Measurements from ENCODE around the gene CD226.

Gene CD226

DNA sequence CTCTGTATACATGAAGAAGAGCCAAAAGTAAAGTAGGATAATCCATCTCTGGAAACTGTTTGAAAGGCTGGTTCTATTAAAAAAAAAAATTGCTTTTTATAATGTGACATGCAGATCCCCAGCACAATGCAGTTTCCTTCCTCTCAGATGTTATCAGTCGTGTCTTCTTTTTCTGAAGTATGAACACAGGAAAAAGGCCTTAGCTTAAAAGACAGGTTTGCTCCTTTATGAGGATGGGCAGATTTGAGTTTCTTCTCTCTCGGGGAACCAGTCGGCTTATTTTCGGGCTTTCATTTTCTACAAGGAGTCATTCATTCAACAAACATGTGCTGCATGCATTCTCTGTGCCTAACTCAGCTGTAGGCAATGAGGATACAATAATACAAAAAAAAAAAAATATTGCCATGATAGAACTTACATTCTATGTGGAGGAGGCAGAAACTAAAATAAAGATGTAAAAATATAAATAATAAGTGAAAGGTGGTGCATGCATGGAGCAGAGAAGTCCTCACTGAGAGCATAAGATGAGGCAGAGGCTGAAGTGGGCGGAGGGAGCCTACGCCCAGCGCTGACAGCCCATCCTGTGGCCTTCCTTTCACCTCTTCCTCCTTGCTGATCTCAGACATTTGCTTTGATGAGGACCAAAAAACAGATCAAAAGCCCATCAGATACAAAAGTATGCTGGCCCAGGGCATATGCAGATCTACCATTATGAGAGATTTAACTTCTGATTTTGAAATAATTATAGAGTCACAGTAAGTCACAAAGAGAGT is at the start of gene CD226:
Gene CD226, minus strand, starts transcription at position 513 of the 773 bp plus-strand sequence. Its CDS starts 467 bp downstream, at position 46.
- Histone ChIP-seq H3K4me1 (ENCODE audit: insufficient read depth, insufficient read length) (no peaks in the 10 kb centered on the region), H3K9me3 (ENCODE audit: insufficient read depth, low read length) (no peaks in the 10 kb centered on the region), H3K9ac (ENCODE audit: insufficient read length, low read depth) (no peak within 1 kb of the TSS), H3K36me3 (ENCODE audit: insufficient read depth, insufficient read length, low read length) (no peaks in the 10 kb centered on the region), H3K4me3 (ENCODE audit: insufficient read length, low read depth) (no peak within 1 kb of the TSS), H3K27me3 (ENCODE audit: insufficient read depth, insufficient read length) (no peaks in the 10 kb centered on the region)
- no peak for DNase-seq (ENCODE audit: low read depth, low spot score)
- TF ChIP-seq YY1 (IDR thresholded peaks at IDR 0.05; ENCODE audit: insufficient read depth, insufficient read length) (no peak), ZNF274 (IDR thresholded peaks at IDR 0.05; ENCODE audit: low read depth, low read length) (no peak)

DNA sequence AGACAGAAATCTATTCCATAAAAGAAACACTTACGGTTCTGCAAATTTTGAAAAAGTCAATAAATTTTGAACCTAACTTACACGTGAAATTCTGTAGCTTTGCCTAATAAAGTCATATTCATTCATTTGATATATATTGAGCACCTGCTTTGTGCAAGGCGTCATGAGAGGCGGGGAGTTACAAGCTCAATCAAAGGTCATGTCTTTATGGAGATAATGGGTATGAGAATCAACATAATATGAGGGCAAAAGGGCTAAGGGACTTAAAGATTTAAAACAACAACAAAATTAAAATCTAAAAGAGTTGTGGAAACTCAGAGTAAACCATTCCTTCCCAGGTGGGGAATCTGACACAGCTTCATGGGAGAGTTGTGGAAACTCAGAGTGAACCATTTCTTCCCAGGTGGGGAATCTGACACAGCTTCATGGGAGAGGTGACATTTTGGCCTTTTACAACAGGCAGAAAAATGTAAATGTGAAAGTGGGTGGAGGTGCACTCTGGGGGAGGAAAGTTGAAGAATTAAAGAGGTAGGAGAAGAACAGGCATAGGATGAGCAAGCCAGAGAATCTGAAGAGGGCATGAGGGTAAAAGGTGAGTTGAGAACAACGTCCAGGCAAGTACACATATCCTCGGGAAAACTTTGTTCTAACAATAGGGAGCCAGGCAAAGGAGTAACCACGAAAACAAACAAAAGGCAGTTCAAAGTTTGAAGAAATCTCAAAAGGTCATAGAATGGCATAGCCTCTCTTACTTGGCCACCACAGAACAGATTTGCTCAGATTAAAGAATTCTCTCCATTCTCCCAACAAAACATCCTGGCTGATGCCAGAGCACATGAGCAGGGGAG is 49.5 kb upstream of the CD226 start:
- TF ChIP-seq ZNF274 (IDR thresholded peaks at IDR 0.05; ENCODE audit: low read depth, low read length) = no peak
- TF ChIP-seq SUZ12 (IDR thresholded peaks at IDR 0.05; ENCODE audit: extremely low read depth, insufficient read depth, insufficient read length) = no peak
- TF ChIP-seq YY1 (IDR thresholded peaks at IDR 0.05; ENCODE audit: insufficient read depth, insufficient read length) = no peak
- Histone ChIP-seq H3K9ac (ENCODE audit: insufficient read length, low read depth) (no peak overlapping the region), H3K4me1 (ENCODE audit: insufficient read depth, insufficient read length) (no peaks in the 10 kb centered on the region), H3K4me3 (ENCODE audit: insufficient read length, low read depth) (no peak overlapping the region), H3K9me3 (ENCODE audit: insufficient read depth, low read length) (no peaks in the 10 kb centered on the region), H3K36me3 (ENCODE audit: insufficient read depth, insufficient read length, low read length) (peaks cover 5% of the 10 kb centered on the region), H3K27me3 (ENCODE audit: insufficient read depth, insufficient read length) (no peaks in the 10 kb centered on the region)
- no peak for DNase-seq (ENCODE audit: low read depth, low spot score)

GRCh38 chr18:69996417-69996816 is 48.7 kb upstream of the CD226 start:
- Histone ChIP-seq H3K27me3 (ENCODE audit: insufficient read depth, insufficient read length) (no peaks in the 10 kb centered on the region), H3K4me1 (ENCODE audit: insufficient read depth, insufficient read length) (no peaks in the 10 kb centered on the region), H3K9me3 (ENCODE audit: insufficient read depth, low read length) (no peaks in the 10 kb centered on the region), H3K4me3 (ENCODE audit: insufficient read length, low read depth) (no peak overlapping the region), H3K36me3 (ENCODE audit: insufficient read depth, insufficient read length, low read length) (peaks cover under 1% of the 10 kb centered on the region), H3K9ac (ENCODE audit: insufficient read length, low read depth) (no peak overlapping the region)
- no peak for DNase-seq (ENCODE audit: low read depth, low spot score)
- no peak for TF ChIP-seq YY1 (IDR thresholded peaks at IDR 0.05; ENCODE audit: insufficient read depth, insufficient read length)
- TF ChIP-seq SUZ12 (IDR thresholded peaks at IDR 0.05; ENCODE audit: extremely low read depth, insufficient read depth, insufficient read length) = no peak
- TF ChIP-seq ZNF274 (IDR thresholded peaks at IDR 0.05; ENCODE audit: low read depth, low read length) = no peak

- H3K27me3 ChIP-seq (ENCODE audit: insufficient read depth, insufficient read length) = no peaks in the 10 kb centered on the region
- no peaks in the 10 kb centered on the region for H3K36me3 ChIP-seq (ENCODE audit: insufficient read depth, insufficient read length, low read length)
- no peaks in the 10 kb centered on the region for H3K9me3 ChIP-seq (ENCODE audit: insufficient read depth, low read length)
- H3K4me1 ChIP-seq (ENCODE audit: insufficient read depth, insufficient read length) = no peaks in the 10 kb centered on the region
- no peak overlapping the region for H3K4me3 ChIP-seq (ENCODE audit: insufficient read length, low read depth)
- DNase-seq (ENCODE audit: low read depth, low spot score) = no peak
- H3K9ac ChIP-seq (ENCODE audit: insufficient read length, low read depth) = no peak overlapping the region
- TF ChIP-seq SUZ12 (IDR thresholded peaks at IDR 0.05; ENCODE audit: extremely low read depth, insufficient read depth, insufficient read length) = no peak
- TF ChIP-seq YY1 (IDR thresholded peaks at IDR 0.05; ENCODE audit: insufficient read depth, insufficient read length) = no peak
- no peak for TF ChIP-seq ZNF274 (IDR thresholded peaks at IDR 0.05; ENCODE audit: low read depth, low read length)
Observed at GRCh38 chr18:69995774-69996173, 48.1 kb upstream of the CD226 start.

GRCh38 chr18:69992776-69993175 is 45.1 kb upstream of the CD226 start:
- H3K36me3 ChIP-seq (ENCODE audit: insufficient read depth, insufficient read length, low read length) = no peaks in the 10 kb centered on the region
- no peak overlapping the region for H3K9ac ChIP-seq (ENCODE audit: insufficient read length, low read depth)
- no peaks in the 10 kb centered on the region for H3K27me3 ChIP-seq (ENCODE audit: insufficient read depth, insufficient read length)
- no peaks in the 10 kb centered on the region for H3K4me1 ChIP-seq (ENCODE audit: insufficient read depth, insufficient read length)
- no peak for DNase-seq (ENCODE audit: low read depth, low spot score)
- TF ChIP-seq YY1 (IDR thresholded peaks at IDR 0.05; ENCODE audit: insufficient read depth, insufficient read length) (no peak), ZNF274 (IDR thresholded peaks at IDR 0.05; ENCODE audit: low read depth, low read length) (no peak), SUZ12 (IDR thresholded peaks at IDR 0.05; ENCODE audit: extremely low read depth, insufficient read depth, insufficient read length) (no peak)
- H3K9me3 ChIP-seq (ENCODE audit: insufficient read depth, low read length) = no peaks in the 10 kb centered on the region
- H3K4me3 ChIP-seq (ENCODE audit: insufficient read length, low read depth) = no peak overlapping the region

DNA sequence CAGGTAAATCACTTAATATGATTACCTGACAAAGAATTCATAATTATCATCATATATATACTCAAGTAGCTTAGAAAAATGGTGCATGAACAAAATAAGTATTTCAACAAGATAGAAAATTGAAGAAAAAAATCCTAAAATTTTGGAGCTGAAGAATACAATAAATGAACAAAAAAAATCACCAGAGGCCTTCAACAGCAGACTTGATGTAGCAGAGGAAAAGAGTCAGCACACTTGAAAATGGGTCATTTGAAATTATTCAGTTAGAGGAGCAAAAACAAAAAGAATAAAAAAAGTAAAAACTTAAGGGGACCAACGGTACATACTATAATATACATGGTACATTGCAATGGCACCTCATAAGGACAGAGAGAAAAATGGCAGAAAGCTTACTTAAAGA is 40.2 kb upstream of the CD226 start:
- Histone ChIP-seq H3K27me3 (ENCODE audit: insufficient read depth, insufficient read length) (no peaks in the 10 kb centered on the region), H3K9me3 (ENCODE audit: insufficient read depth, low read length) (no peaks in the 10 kb centered on the region), H3K4me3 (ENCODE audit: insufficient read length, low read depth) (no peak overlapping the region), H3K4me1 (ENCODE audit: insufficient read depth, insufficient read length) (no peaks in the 10 kb centered on the region), H3K36me3 (ENCODE audit: insufficient read depth, insufficient read length, low read length) (no peaks in the 10 kb centered on the region), H3K9ac (ENCODE audit: insufficient read length, low read depth) (no peak overlapping the region)
- DNase-seq (ENCODE audit: low read depth, low spot score) = no peak
- TF ChIP-seq YY1 (IDR thresholded peaks at IDR 0.05; ENCODE audit: insufficient read depth, insufficient read length) = no peak
- TF ChIP-seq SUZ12 (IDR thresholded peaks at IDR 0.05; ENCODE audit: extremely low read depth, insufficient read depth, insufficient read length) = no peak
- no peak for TF ChIP-seq ZNF274 (IDR thresholded peaks at IDR 0.05; ENCODE audit: low read depth, low read length)

DNA sequence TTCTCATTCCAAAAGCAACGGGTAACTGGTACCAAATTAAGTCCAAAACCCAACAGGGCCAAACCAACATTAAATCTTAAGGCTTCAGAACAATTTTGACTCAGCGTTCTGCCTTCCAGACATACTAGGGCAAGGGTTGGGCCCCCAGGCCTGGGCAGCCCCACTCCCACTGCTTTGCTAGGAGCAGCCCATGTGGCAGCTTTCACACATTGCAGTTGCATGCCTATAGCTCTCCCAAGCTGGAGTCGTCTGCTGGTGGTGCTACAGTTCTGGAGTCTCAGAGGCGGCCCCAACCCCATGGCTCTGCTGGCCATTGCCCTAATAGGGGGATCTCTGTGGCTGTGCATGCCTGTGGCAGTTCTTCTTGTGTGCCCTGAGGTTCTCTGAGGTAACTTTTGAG is 37.6 kb upstream of the CD226 start:
- Histone ChIP-seq H3K36me3 (ENCODE audit: insufficient read depth, insufficient read length, low read length) (no peaks in the 10 kb centered on the region), H3K9ac (ENCODE audit: insufficient read length, low read depth) (no peak overlapping the region), H3K4me3 (ENCODE audit: insufficient read length, low read depth) (no peak overlapping the region), H3K9me3 (ENCODE audit: insufficient read depth, low read length) (no peaks in the 10 kb centered on the region), H3K27me3 (ENCODE audit: insufficient read depth, insufficient read length) (no peaks in the 10 kb centered on the region), H3K4me1 (ENCODE audit: insufficient read depth, insufficient read length) (no peaks in the 10 kb centered on the region)
- TF ChIP-seq ZNF274 (IDR thresholded peaks at IDR 0.05; ENCODE audit: low read depth, low read length) (no peak), SUZ12 (IDR thresholded peaks at IDR 0.05; ENCODE audit: extremely low read depth, insufficient read depth, insufficient read length) (no peak), YY1 (IDR thresholded peaks at IDR 0.05; ENCODE audit: insufficient read depth, insufficient read length) (no peak)
- DNase-seq (ENCODE audit: low read depth, low spot score) = no peak
